ENCODE data around the gene FAH. TPM values are rescaled to one million over a fixed set of nuclear protein-coding genes. Genes with fewer than 3 reads are reported as not detected.

Gene FAH
- total RNA-seq, 1 experiment from 2014 or later: 38.0 TPM

GRCh38 chr15:80109388-80109787 lies 43.4 kb upstream of the FAH start:
- CTCF ChIA-PET: no interaction called here
- ATAC-seq (no peak), DNase-seq (ENCODE audit: low read depth, low spot score) (no peak)
- intact Hi-C loops (cut with micrococcal nuclease; ENCODE audit: unreplicated experiment): no loop called here
- Histone ChIP-seq H3K4me3 (ENCODE audit: low read depth in 2 of 2, low read length in 2 of 2) (no peak overlapping the region), H3K27me3 (ENCODE audit: control insufficient read depth, insufficient read depth, low read length) (no peaks in the 10 kb centered on the region), H3K9me3 (ENCODE audit: control insufficient read depth, insufficient read depth, low read depth, low read length) (no peaks in the 10 kb centered on the region), H3K27ac (ENCODE audit: low read length) (no peak overlapping the region), H3K4me1 (ENCODE audit: control insufficient read depth, insufficient read depth, low read length) (peaks cover 19% of the 10 kb centered on the region; the same call in 1 of the 2 replicates), H3K36me3 (ENCODE audit: control insufficient read depth, insufficient read depth, low read length) (no peaks in the 10 kb centered on the region; the same call in 1 of the 2 replicates)
- in situ Hi-C loops (cut with HindIII; ENCODE audit: low pct_unique_long_range_greater_than_20kb, low sequenced_read_pairs): no loop called here
- no TSS peak for BruUV-seq (replicated peaks)
- POLR2A ChIA-PET: interaction anchor here (0.6 kb wide), 1 partner anchor 363 kb away, joined by 4 read pairs; no protein-coding TSS in a partner anchor
- TF ChIP-seq REST (IDR thresholded peaks at IDR 0.05; ENCODE audit: insufficient read depth in 1 of 2, low read depth in 2 of 2, low read length in 1 of 2) (no peak), POLR2AphosphoS5 (IDR thresholded peaks at IDR 0.05; ENCODE audit: low read depth, low read length) (no peak), SIN3A (IDR thresholded peaks at IDR 0.05; ENCODE audit: borderline replicate concordance, insufficient read depth, low read depth, low read length) (no peak), CTCF (IDR thresholded peaks at IDR 0.05) (no peak), TCF7L2 (IDR thresholded peaks at IDR 0.05; ENCODE audit: low read depth, low read length) (no peak)

GRCh38 chr15:80110920-80111319 lies 41.9 kb upstream of the FAH start:
- no peaks in the 10 kb centered on the region for H3K36me3 ChIP-seq (ENCODE audit: control insufficient read depth, insufficient read depth, low read length)
- H3K9me3 ChIP-seq (ENCODE audit: control insufficient read depth, insufficient read depth, low read depth, low read length): no peaks in the 10 kb centered on the region
- in situ Hi-C loops (cut with HindIII; ENCODE audit: low pct_unique_long_range_greater_than_20kb, low sequenced_read_pairs) (no loop called here), intact Hi-C loops (cut with micrococcal nuclease; ENCODE audit: unreplicated experiment) (no loop called here)
- no TSS peak for BruUV-seq (replicated peaks)
- peaks cover 16% of the 10 kb centered on the region; the same call in 1 of the 2 replicates for H3K4me1 ChIP-seq (ENCODE audit: control insufficient read depth, insufficient read depth, low read length)
- no peak overlapping the region for H3K4me3 ChIP-seq (ENCODE audit: low read depth in 2 of 2, low read length in 2 of 2)
- TF ChIP-seq SIN3A (IDR thresholded peaks at IDR 0.05; ENCODE audit: borderline replicate concordance, insufficient read depth, low read depth, low read length): no peak
- TF ChIP-seq POLR2AphosphoS5 (IDR thresholded peaks at IDR 0.05; ENCODE audit: low read depth, low read length): no peak
- no peak for TF ChIP-seq TCF7L2 (IDR thresholded peaks at IDR 0.05; ENCODE audit: low read depth, low read length)
- TF ChIP-seq CTCF (IDR thresholded peaks at IDR 0.05): no peak
- no peak for TF ChIP-seq REST (IDR thresholded peaks at IDR 0.05; ENCODE audit: insufficient read depth in 1 of 2, low read depth in 2 of 2, low read length in 1 of 2)
- H3K27ac ChIP-seq (ENCODE audit: low read length): no peak overlapping the region
- no peak for ATAC-seq
- H3K27me3 ChIP-seq (ENCODE audit: control insufficient read depth, insufficient read depth, low read length): no peaks in the 10 kb centered on the region
- POLR2A ChIA-PET: no interaction called here
- CTCF ChIA-PET: no interaction called here
- no peak for DNase-seq (ENCODE audit: low read depth, low spot score)
